A549 (cell line): ENCODE data around the gene KCNK17. TPM values are rescaled to one million over a fixed set of nuclear protein-coding genes. Genes with fewer than 3 reads are reported as not detected.

Experiments used
- ATAC-seq, 2 experiments: fragments of 200-7000 bp in 1 of 2; fragments of >200 bp in 1 of 2; cut with Nextera tagmentation in 1 of 2; cut with Tn5 transposase in 1 of 2; 3 replicates each; pipeline versions ENCODE4 v1.8.0 to v1.9.1; 2018 to 2020; ENCODE audit warnings: mild to moderate bottlenecking in 1 of 2, moderate library complexity in 1 of 2
- CTCF ChIA-PET: fragments of 300-600 bp; sonication (Branson Sonifier 250); formaldehyde crosslinking; extraction: SDS; loops from one replicate; lab custom pipeline; 2021; ENCODE audit warnings: antibody characterized with exemption, inconsistent platforms; lab: Yijun Ruan, JAX
- POLR2A ChIA-PET: fragments of 350-600 bp; formaldehyde crosslinking; extraction: SDS; loops from one replicate; lab custom pipeline; 2021; ENCODE audit warnings: antibody characterized with exemption, inconsistent platforms; lab: Yijun Ruan, JAX
- DNase-seq, 2 experiments: peaks; one replicate each; pipeline versions ENCODE4 v3.0.0 to v3.0.0-alpha.2; 2011 to 2016; ENCODE audit warnings: low read depth in 1 of 2, low spot score in 1 of 2
- FAIRE-seq: peaks from 2 replicates; lab custom pipeline; 2011; peaks lifted over from hg19 to GRCh38; lab: Jason Lieb, UNC
- H3K27ac ChIP-seq, 2 experiments: fragments of >200 bp; sonication (Bioruptor Twin); formaldehyde crosslinking; 3 replicates each; pipeline ENCODE4 v1.5.1; 2016 to 2017
- H3K4me1 ChIP-seq: fragments of >200 bp; sonication (Bioruptor Twin); formaldehyde crosslinking; 3 replicates; pipeline ENCODE4 v1.6.1; 2016
- H3K4me2 ChIP-seq: fragments of >200 bp; sonication (Bioruptor Twin); formaldehyde crosslinking; 3 replicates; pipeline ENCODE4 v1.6.1; 2016
- H3K4me3 ChIP-seq: fragments of >200 bp; sonication (Bioruptor Twin); formaldehyde crosslinking; 3 replicates; pipeline ENCODE4 v1.5.1; 2016
- H3K9me3 ChIP-seq: fragments of >200 bp; sonication (Bioruptor Twin); formaldehyde crosslinking; 3 replicates; pipeline ENCODE4 v1.6.1; 2016
- CHD4 ChIP-seq: fragments of 200-600 bp; sonication (generic); IDR thresholded peaks from 2 replicates; pipeline ENCODE4 v1.6.1; 2016; ENCODE audit warnings: antibody characterized with exemption, mild to moderate bottlenecking, borderline replicate concordance
- CTCF ChIP-seq: fragments of >200 bp; sonication (Bioruptor Twin); formaldehyde crosslinking; IDR thresholded peaks from 3 replicates; pipeline ENCODE4 v1.5.1; 2016
- EHF ChIP-seq: fragments of 250-450 bp; sonication (Bioruptor Pico); IDR thresholded peaks from 2 replicates; pipeline ENCODE4 v1.5.0; 2020; ENCODE audit warnings: mild to moderate bottlenecking
- ELK1 ChIP-seq: fragments of 150-350 bp; IDR thresholded peaks from 2 replicates; pipeline ENCODE4 v1.6.1; 2014; ENCODE audit warnings: low read depth, mild to moderate bottlenecking, low read length
- FOSB ChIP-seq: fragments of 250-450 bp; sonication (Bioruptor Pico); IDR thresholded peaks from 2 replicates; pipeline ENCODE4 v1.5.0; 2020; ENCODE audit warnings: mild to moderate bottlenecking, moderate library complexity
- FOSL2 ChIP-seq, 2 experiments: fragments of 450-650 bp in 1 of 2; fragments of >200 bp in 1 of 2; sonication (Bioruptor Twin) in 1 of 2; formaldehyde crosslinking; IDR thresholded peaks; 2 replicates each; pipeline versions ENCODE4 v1.5.0 to v1.6.1; 2016 to 2020; ENCODE audit warnings: mild to moderate bottlenecking in 1 of 2, moderate library complexity in 1 of 2
- HMGXB4 ChIP-seq: fragments of 250-450 bp; sonication (Bioruptor Pico); IDR thresholded peaks from 2 replicates; pipeline ENCODE4 v1.5.0; 2021; ENCODE audit warnings: mild to moderate bottlenecking, moderate library complexity, borderline replicate concordance
- HOXA7 ChIP-seq: fragments of 250-450 bp; sonication (Bioruptor Pico); IDR thresholded peaks from 2 replicates; pipeline ENCODE4 v1.5.0; 2020; ENCODE audit warnings: mild to moderate bottlenecking, moderate library complexity
- HOXB13 ChIP-seq: fragments of 250-450 bp; sonication (Bioruptor Pico); IDR thresholded peaks from 2 replicates; pipeline ENCODE4 v1.5.0; 2020; ENCODE audit warnings: low read depth, mild to moderate bottlenecking, moderate library complexity
- KDM1A ChIP-seq: fragments of 200-600 bp; sonication (generic); IDR thresholded peaks from 2 replicates; pipeline ENCODE4 v1.6.1; 2016; ENCODE audit warnings: low read depth, mild to moderate bottlenecking
- KDM5A ChIP-seq: fragments of 200-600 bp; sonication (generic); IDR thresholded peaks from 2 replicates; pipeline ENCODE4 v1.6.1; 2016; ENCODE audit warnings: antibody characterized with exemption, mild to moderate bottlenecking
- MAFK ChIP-seq: fragments of 450-650 bp; IDR thresholded peaks from 2 replicates; pipeline ENCODE4 v1.6.1; 2014; ENCODE audit not compliant: partially characterized antibody
- MAZ ChIP-seq: fragments of 150-350 bp; IDR thresholded peaks from 2 replicates; pipeline ENCODE4 v1.6.1; 2014; ENCODE audit warnings: antibody characterized with exemption, low read depth, low read length, borderline replicate concordance
- RAD21 ChIP-seq, 2 experiments: fragments of >200 bp in 1 of 2; sonication (Bioruptor Twin) in 1 of 2; formaldehyde crosslinking in 1 of 2; IDR thresholded peaks in 1 of 2; conservative IDR thresholded peaks in 1 of 2; 2 replicates in 1 of 2; 3 replicates in 1 of 2; pipeline ENCODE4 v1.6.1; 2012 to 2018; ENCODE audit warnings: inconsistent platforms in 1 of 2
- RARB ChIP-seq: fragments of 250-450 bp; sonication (Bioruptor Pico); IDR thresholded peaks from 2 replicates; pipeline ENCODE4 v1.8.0; 2021; ENCODE audit warnings: mild to moderate bottlenecking, moderate library complexity
- REST ChIP-seq: fragments of 200-600 bp; sonication (generic); IDR thresholded peaks from 2 replicates; pipeline ENCODE4 v1.6.1; 2016; ENCODE audit warnings: antibody characterized with exemption, mild to moderate bottlenecking, moderate library complexity
- SMC3 ChIP-seq: fragments of >200 bp; sonication (Bioruptor Twin); formaldehyde crosslinking; IDR thresholded peaks from 3 replicates; pipeline ENCODE4 v1.6.1; 2018; ENCODE audit warnings: inconsistent platforms
- ZFP36 ChIP-seq: fragments of 450-650 bp; IDR thresholded peaks from 2 replicates; pipeline ENCODE4 v1.6.1; 2014; ENCODE audit warnings: borderline replicate concordance; ENCODE audit not compliant: partially characterized antibody
- ZSCAN20 ChIP-seq: fragments of 250-450 bp; sonication (Bioruptor Pico); IDR thresholded peaks from 2 replicates; pipeline ENCODE4 v1.8.0; 2022; ENCODE audit warnings: mild to moderate bottlenecking, moderate library complexity
- WGBS: methylation state at CpG from one replicate; pipeline ENCODE4 v1.1.6; 2017; ENCODE audit errors: missing lambda C conversion rate; 5-methylcytosine and 5-hydroxymethylcytosine counted together
- polyA plus RNA-seq, 4 experiments: library from polyadenylated mRNA; depleted of rRNA in 3 of 4; stranded (reverse); fragments of >200 nt; fragmentation: RNase III in 1 of 4; extraction: RNeasy Plus Mini Kit Qiagen cat#74134 plus additional on column Dnase treatment in 1 of 4; gene quantifications; 2 replicates in 3 of 4; 3 replicates in 1 of 4; pipeline ENCODE4 v1.2.3, GENCODE V29; 2011 to 2017
- TF ChIP-seq, protein P1 (sequence below): IDR thresholded peaks from 2 replicates; pipeline ENCODE4 v1.6.1; 2012

Gene KCNK17
- polyA plus RNA-seq, 2 of the 4 experiments (the other 2 are of a cell fraction) = not detected

GRCh38 chr6:39361657-39362486, 47.7 kb upstream of the KCNK17 start:
- peak; percentile 51 to 53 for DNase-seq
- CTCF ChIA-PET = interaction anchor here (0.6 to 3.5 kb wide), 14 partner anchors 8 to 1666 kb away, joined by 3 to 12 read pairs (median 3); no protein-coding TSS in a partner anchor
- 49% methylated on average over 7 of the region's 21 CpGs for WGBS
- FAIRE-seq = no peak
- no peak overlapping the region for H3K27ac ChIP-seq
- no peaks in the 10 kb centered on the region for H3K9me3 ChIP-seq
- peak overlapping the region; percentile 62; the same call in 2 of the 3 replicates for H3K4me2 ChIP-seq
- TF ChIP-seq CTCF = peak; percentile 45
- TF ChIP-seq RAD21 (conservative IDR thresholded peaks at IDR 0.05 in 1 of 2, IDR thresholded peaks at IDR 0.05 in 1 of 2) = peak; percentile 60 to 72
- TF ChIP-seq SMC3 = peak; percentile 33; the same call in 2 of the 3 replicates
- TF ChIP-seq EHF = no peak
- TF ChIP-seq, all 56 proteins: peak for 3
- ATAC-seq = peak; percentile 89 to 96
- Histone ChIP-seq H3K4me3 (no peak overlapping the region), H3K4me1 (no peaks in the 10 kb centered on the region)
- POLR2A ChIA-PET = no interaction called here

- ChIA-PET POLR2A (no interaction called here), CTCF (interaction anchor here (1.1 to 1.9 kb wide), 2 partner anchors 41 to 1668 kb away, joined by 3 to 4 read pairs; no protein-coding TSS in a partner anchor)
- FAIRE-seq = no peak
- no peaks in the 10 kb centered on the region for H3K9me3 ChIP-seq
- H3K27ac ChIP-seq = no peak overlapping the region
- H3K4me1 ChIP-seq = no peaks in the 10 kb centered on the region
- DNase-seq = no peak
- 38% methylated on average over 4 of the region's 9 CpGs for WGBS
- TF ChIP-seq MAFK = no peak
- no peak for TF ChIP-seq RARB (CRISPR knock-in tag)
- no peak for TF ChIP-seq HMGXB4
- no peak for TF ChIP-seq FOSL2 (IDR thresholded peaks at IDR 0.05)
- TF ChIP-seq FOSL2 (CRISPR knock-in tag; IDR thresholded peaks at IDR 0.05) = no peak
- no peak for TF ChIP-seq ZFP36
- TF ChIP-seq HOXA7 = no peak
- TF ChIP-seq SMC3 = no peak
- TF ChIP-seq CHD4 = no peak
- TF ChIP-seq HOXB13 (CRISPR knock-in tag) = no peak
- TF ChIP-seq KDM1A = no peak
- TF ChIP-seq ZSCAN20 (CRISPR knock-in tag) = no peak
- no peak for TF ChIP-seq ELK1
- TF ChIP-seq FOSB (CRISPR knock-in tag) = no peak
- no peak for TF ChIP-seq KDM5A
- TF ChIP-seq MAZ = no peak
- no peak for TF ChIP-seq REST
- TF ChIP-seq, protein P1, sequence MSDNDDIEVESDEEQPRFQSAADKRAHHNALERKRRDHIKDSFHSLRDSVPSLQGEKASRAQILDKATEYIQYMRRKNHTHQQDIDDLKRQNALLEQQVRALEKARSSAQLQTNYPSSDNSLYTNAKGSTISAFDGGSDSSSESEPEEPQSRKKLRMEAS = no peak
- H3K4me3 ChIP-seq = no peak overlapping the region
- ATAC-seq = no peak
- no peak overlapping the region for H3K4me2 ChIP-seq
Observed at GRCh38 chr6:39360378-39360777, 46.2 kb upstream of the KCNK17 start.
